GM19025 (cell line): ENCODE data around the gene NR2F2.

Experiments used
- ATAC-seq: cut with Tn5 transposase; IDR thresholded peaks from one replicate; pipeline ENCODE4 v1.9.1; 2021; ENCODE audit warnings: mild to moderate bottlenecking, low read depth, moderate library complexity; ENCODE audit not compliant: unreplicated experiment

The NR2F2 gene

GRCh38 chr15:96331144-96331944, 844 bp downstream of the NR2F2 start:
- ATAC-seq: no peak

- no peak for ATAC-seq
Measured at GRCh38 chr15:96331945-96332636, 1.6 kb downstream of the NR2F2 start.

DNA sequence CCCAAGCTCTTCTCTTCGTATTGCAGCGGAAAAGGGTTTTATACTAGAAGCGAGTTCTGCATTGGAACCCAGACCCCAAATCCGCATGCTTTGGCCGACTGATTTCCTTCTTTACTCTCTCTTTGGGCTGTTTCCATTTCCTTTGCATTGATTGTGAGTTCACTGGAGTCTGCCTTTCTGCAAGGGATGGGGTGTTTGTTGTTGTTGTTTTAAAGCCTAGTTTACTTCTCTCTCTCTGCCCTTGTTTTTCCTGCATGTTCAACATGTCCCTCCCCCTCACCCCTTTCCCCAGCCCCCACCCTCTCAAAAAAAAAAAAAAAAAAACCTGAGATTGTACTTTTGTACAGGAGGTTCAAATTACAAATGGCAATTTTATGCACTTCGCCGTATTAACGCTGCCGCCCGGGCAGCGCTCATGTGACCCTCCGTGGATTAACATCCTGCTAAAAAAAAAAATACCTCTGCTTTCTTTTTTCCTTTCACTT, 2.2 kb downstream of the NR2F2 start:
- no peak for ATAC-seq

DNA sequence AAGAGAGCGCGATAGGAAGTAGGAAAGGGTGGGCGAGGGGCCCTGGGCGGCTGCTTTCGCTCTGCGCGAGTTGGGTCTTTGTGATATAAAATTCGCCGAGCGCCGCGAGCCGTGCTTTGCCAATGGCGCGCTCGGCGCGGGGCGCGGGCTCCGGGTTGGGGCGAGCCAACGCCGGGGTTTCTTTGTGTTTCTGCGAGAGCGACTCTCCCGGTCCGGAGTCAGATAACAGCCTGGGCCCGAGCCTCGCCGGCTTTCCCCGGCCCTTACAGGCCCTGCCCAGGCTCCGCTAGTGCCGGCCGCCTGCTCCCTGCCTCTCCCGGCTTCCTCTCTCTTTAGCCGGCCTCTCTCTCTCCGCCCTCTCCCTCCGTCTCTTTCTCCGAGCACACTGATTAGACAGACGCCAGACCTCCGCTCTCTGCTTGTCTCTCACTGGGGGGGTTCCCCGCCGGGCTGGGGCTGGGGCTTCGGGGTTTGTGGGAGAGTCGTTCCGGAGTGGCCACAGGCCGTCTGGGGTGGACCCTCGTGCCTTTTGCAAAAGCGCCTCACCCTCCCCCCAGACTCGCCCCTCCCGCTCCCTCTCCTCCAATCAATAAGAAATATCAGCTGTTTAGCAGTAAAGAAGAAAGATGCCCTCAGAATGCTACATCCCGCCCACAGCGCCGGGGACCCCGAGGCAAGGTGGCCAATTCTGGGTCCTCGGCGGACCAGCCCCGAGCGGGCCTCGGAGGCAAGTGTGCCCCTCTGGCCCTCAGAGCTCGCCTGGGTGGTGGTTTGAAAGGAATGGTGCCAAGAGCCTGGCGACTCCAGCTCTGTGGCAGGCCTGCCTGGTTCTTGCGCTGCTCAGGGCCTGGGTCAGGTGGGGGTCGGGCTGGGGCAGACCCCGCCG, 2.9 kb downstream of the NR2F2 start:
- ATAC-seq: no peak

DNA sequence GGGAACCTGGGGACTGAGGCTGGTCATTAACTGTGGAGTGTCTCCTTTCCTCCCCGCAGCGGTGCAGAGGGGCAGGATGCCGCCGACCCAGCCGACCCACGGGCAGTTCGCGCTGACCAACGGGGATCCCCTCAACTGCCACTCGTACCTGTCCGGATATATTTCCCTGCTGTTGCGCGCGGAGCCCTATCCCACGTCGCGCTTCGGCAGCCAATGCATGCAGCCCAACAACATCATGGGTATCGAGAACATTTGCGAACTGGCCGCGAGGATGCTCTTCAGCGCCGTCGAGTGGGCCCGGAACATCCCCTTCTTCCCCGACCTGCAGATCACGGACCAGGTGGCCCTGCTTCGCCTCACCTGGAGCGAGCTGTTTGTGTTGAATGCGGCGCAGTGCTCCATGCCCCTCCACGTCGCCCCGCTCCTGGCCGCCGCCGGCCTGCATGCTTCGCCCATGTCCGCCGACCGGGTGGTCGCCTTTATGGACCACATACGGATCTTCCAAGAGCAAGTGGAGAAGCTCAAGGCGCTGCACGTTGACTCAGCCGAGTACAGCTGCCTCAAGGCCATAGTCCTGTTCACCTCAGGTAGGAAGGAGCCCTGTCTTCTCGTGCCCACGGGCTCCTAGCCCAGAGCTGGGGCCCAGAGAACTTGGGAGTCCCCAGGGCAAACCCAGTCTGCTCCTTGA, 3.7 kb downstream of the NR2F2 start:
- ATAC-seq: no peak

DNA sequence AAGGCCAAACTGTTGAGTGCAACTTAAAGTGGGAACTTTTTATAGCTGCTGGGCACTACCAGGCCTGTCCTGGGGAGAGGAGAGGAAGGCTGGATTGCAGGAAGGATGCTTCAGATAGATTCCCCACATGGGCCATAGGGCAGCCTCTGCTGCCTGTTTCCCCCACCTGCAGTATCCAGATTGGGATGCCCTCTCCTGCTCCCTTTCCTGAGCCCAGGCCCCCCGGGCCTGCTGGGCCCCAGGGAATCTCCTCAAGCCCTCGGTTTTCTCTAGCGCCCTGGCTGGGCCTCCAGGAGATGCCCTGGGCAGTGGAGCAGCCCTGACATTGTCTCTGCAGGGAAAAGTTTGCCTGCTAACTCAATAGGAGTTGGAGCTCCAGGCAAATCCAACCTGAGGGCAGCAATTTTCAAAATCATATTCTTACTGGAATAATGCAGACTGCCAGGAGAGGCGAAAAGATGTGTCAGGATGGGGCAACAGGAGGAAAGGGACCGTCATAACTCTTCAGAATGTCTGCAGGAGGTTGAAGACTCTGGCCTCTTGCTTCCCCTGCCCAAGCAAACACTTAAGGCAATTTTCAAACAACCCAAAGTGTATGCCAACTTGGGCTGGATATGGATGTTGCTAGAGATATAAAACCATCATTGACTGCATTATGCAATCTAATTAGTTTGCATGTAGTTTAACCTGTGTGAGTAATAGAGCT, 4.4 kb downstream of the NR2F2 start:
- ATAC-seq: no peak

- ATAC-seq: no peak
Measured at GRCh38 chr15:96335411-96336024, 5.0 kb downstream of the NR2F2 start.

GRCh38 chr15:96336108-96336595, 5.7 kb downstream of the NR2F2 start:
- ATAC-seq: no peak

- ATAC-seq: no peak
Measured at GRCh38 chr15:96336596-96337364, 6.3 kb downstream of the NR2F2 start.

DNA sequence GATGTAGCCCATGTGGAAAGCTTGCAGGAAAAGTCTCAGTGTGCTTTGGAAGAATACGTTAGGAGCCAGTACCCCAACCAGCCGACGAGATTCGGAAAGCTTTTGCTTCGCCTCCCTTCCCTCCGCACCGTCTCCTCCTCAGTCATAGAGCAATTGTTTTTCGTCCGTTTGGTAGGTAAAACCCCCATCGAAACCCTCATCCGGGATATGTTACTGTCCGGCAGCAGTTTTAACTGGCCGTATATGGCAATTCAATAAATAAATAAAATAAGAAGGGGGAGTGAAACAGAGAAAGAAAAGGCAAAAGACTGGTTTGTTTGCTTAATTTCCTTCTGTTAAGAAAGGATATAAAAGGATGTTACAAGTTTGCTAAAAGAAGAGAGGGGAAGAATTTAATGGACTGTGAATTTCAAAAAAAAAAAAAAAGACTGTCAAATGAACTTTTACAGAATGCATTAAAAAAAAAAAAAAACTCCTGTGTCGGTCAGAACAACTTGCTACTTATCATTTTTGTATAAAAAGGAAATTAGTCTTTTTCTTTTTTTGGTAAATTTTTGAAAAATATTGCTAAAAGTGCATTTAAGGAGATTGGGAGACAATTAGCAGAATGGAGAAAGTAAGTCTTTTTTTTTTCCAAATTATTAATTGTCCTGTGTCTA, 7.0 kb downstream of the NR2F2 start:
- no peak for ATAC-seq

GRCh38 chr15:96338074-96338765, 7.7 kb downstream of the NR2F2 start:
- no peak for ATAC-seq

DNA sequence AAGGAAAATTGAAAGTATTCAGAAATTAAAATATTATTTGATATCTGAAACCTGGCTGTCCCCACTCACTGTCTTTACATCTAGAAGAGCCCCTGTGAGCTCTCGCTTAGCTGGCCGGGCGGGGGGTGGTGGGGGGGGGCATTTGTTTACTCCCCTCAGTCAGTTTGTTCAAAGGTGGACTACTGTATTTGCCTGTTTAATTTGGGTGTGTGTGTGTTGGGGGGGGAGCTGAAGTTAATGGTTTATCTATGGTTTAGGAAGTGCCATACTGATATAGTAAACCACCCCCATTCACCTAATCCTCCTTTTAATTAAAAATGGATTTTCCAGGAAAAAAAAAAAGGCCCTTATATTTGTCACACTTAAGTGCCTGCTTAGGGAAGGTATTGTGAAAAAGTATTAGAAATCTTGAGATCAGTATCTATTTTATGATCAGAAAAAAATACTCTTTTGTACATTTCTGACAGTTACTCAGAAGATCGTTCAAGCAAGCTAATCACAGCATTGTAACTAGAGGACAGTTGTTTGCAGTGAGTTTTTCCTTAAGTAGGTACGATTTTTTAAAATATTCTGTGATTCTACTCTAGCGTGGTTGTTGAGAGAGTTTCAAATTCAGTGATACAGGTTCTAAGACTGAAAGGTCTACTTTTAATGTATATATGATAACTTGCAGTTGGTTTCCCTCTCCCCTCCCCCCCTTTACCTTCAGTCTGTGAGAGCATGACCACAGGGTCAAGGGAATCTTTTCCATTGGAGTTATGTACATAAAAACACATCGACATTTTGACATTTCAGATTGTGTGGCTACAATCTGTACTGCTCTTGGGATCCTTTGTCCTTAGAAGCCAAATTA, 8.5 kb downstream of the NR2F2 start:
- no peak for ATAC-seq

DNA sequence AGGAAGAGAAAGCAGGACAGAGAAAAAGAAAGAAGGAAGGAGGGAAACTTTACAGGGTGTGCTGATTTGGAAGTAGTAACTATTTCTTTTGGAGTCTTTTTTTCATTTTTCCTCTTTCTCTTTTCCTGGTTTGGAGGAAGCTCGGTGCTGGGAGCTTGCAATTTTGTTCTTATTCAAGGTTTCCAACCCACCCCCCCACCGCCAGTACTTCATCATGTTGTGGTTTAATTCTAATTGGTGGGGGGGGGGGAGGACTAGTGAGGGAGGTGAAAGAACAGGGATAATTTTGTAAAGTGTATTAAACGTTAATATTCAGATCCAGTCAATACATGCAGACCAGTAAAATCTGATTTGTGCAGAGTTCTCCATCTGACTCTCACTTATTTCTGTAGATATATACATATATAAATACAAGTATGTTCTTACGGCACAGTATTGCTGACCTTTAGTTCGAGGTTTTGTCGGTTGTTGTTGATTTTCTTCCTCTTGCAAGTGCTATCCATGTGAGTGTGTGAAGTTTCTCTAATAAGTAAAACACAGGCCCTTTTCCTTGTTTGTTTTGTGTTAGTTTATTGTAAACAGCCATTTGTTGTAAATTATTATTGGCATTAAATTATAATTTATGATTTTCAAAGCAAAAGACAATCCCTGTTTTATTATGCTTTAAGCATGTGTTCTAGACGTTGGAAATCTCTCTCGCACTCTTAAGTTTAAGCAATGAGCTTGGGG, 9.3 kb downstream of the NR2F2 start:
- no peak for ATAC-seq

DNA sequence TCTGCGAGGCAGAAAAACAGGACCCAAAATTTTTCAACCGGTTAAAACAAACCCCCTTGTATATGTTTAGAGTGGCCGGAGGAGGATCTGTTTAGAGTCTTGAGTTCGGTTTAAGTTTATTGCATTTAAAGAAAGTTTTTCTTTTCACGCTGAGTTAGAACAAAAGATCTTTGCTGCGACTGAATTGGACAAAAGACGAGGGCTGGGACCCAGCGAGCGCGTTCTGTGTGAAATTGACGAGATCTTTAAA, 9.8 kb downstream of the NR2F2 start:
- ATAC-seq: no peak

- no peak for ATAC-seq
Measured at GRCh38 chr15:96340598-96341512, 10.4 kb downstream of the NR2F2 start.
